Inferior parietal cortex (tissue), 1 donor: ENCODE results near the gene POLN.

ENCODE experiments used
- DNase-seq: peaks from one replicate; pipeline ENCODE4 v3.0.0-alpha.2; 2016; ENCODE audit errors: extremely low spot score

POLN gene

DNA sequence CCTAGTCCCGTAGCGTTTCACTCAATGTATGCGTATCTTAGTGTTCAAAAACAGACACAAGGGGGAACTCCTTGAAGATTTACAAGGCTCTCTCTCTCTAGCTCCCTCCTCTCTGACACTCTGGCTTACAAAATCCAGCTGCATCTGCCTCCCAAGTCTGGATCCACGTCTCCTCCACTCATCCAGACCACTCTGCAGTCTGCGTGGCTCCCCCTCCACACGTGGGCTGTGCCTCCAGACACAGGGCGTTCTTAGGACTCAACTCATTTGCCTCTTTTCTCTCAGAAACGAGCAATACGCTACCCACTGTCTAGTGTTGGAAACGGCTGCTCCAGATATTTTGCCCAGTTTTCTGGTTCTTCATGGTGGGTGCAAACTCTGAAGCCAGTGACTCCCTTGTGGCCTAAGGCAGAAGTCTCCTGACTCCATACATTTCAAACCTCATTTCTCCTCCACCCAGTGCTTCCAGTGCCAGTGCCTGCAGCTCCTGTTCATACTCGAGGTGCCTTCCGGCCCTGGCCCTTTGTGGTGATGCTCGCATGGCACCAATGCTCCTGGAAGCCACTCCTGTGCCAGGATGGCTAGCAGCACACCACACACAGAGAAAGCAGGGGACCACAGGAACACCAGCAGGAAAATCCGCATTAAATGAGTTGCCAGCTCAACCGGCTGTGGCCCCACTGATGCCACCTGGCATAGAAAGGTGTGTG is 158.7 kb downstream of the POLN start:
- no peak for DNase-seq

DNA sequence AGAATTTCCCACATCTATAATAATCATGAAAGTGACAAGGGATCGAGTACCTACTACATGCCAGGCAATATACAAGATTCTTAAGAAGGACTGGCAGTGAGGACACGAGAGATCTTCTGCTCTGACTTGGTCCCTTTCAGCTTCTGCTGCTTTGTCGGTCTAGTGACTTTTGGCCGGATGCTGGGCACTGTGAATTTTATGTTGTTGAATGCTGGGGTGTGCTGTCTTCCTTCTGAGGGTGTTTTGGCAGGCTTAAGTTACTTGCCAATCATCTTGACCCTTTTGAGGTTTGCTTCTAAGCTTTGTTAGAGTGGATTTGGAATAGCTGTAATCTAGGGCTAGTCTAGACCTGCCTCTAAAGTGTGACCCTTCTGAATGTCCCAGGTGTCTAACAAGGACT is 159.3 kb downstream of the POLN start:
- no peak for DNase-seq

DNA sequence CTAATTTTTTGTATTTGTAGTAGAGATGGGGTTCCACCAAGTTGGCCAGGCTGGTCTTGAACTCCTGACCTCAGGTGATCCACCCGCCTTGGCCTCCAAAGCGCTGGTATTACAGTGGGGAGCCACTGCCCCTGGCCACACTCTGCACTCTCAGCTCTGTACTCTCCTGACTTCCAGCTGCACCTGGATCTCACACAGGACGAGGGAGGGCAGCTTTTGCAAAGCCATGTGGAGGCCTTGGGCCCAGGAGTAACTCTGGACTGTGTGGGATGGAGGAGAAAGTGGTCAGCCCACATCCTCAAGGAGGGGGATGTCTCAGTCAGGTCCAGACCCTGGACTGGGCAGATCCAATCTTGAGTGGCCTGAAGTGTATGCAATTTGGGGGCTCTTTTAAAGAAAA is 159.8 kb downstream of the POLN start:
- DNase-seq = no peak

DNA sequence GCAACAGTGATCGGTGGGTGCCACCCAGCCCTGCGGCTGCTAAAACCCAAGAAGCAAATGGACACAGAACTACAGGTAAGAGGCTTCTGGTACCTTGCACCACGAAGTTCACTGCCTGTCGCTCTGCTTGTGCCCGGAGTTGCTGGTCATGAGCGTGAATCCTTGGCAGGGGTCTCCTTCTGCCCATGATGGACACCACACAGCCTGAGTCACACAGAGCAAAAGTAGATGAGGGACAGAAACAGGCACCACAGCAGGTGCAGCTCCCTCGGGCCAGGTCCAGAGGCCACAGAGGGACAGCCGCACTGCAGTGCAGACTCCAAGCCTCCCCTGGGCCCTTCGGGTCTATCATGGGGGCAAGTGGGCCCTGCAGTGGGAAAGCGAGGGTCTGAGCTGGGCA is 160.4 kb downstream of the POLN start:
- no peak for DNase-seq

DNA sequence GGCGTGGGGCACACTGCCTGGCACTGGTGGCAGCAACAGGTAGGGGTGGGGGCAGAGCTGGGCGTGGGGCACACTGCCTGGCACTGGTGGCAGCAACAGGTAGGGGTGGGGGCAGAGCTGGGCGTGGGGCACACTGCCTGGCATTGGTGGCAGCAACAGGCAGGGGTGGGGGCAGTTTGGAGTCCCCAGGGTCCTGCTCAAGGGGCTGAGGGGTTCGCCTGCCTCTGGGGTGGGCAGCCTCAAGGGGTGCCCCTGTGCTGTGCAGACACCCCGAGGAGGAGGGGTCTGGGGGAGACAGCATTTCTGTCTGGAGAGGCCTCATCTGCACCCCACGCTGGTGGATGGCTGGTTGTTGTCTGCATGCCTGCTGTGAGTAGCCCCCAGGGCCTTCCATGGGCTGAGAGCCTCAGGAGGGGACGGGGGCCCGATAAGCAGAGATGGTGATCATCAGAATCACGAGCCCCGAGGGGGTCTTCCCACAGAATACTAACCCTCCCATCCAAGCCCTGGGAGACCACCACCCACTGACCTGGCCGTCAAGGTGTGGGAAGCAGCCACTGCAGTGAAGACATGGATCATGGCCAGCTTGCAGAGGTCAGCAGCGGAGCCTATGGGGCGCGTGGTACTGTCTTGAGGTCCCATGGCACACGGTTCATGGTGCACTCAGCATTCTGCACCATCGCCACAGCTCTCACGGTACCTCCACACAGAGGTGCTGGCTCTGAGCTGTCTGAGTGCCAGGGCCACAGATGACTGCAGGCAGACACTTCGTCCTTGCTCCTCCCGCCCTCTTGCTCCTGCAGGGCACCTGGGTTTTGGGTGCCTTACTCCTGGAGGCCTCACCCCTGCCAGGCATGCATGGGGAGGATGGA is 161.3 kb downstream of the POLN start:
- DNase-seq = no peak

DNA sequence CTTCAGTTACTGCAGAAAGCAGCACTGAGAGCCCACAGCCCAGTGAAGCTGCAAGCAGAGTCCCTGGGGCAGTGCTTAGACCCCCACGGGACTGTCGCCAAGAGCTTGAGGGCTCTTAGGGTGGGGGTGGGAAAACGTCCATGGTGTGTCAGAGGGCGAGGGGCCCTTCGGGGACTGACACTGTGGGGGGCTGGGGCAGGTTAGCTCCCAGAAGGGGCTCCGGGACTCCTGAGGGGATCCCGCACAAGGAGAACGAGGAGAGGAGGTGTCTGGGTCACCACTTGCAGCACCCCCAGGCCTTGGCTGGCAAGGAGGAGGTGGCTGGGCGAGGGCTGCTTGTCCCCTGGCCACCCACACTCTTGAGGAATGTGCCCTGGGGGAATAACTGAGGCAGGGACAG is 162.0 kb downstream of the POLN start:
- no peak for DNase-seq

DNA sequence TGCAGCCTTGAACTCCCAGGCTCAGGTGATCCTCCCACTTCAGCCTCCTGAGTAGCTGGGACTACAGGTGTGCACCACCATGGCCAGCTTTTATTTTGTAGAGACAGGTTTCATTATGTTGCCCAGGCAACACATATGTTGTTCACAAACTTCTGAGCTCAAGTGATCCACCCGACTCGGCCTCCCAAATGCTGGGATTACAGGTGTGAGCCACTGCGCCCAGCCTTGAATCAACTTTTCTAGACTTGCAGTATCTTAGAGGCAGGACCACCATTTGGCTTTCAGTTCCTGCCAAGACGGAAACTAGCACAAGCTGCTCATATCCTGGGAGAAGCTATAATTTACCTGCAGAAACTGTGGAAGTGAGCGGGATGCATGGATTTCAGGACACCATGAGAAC is 162.9 kb downstream of the POLN start:
- DNase-seq = no peak

DNA sequence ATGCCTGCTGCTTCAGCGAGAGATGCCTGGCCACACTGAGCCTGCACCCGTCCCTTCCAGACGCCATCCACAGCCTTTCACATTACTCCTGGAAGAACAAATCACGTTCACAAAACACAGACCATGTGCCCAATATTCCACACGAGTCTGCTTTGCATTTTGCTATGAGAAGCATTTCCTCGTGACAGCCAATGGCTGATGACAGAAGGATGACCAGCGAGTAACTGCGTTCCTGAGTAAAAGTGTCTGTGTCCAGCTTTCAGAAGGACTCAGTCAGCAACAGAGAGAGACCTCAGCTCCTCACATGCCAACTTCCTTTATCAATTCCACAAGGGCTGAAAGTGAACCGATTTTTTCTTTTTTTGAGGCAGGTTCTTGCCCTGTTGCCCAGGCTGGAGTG is 163.3 kb downstream of the POLN start:
- no peak for DNase-seq

DNA sequence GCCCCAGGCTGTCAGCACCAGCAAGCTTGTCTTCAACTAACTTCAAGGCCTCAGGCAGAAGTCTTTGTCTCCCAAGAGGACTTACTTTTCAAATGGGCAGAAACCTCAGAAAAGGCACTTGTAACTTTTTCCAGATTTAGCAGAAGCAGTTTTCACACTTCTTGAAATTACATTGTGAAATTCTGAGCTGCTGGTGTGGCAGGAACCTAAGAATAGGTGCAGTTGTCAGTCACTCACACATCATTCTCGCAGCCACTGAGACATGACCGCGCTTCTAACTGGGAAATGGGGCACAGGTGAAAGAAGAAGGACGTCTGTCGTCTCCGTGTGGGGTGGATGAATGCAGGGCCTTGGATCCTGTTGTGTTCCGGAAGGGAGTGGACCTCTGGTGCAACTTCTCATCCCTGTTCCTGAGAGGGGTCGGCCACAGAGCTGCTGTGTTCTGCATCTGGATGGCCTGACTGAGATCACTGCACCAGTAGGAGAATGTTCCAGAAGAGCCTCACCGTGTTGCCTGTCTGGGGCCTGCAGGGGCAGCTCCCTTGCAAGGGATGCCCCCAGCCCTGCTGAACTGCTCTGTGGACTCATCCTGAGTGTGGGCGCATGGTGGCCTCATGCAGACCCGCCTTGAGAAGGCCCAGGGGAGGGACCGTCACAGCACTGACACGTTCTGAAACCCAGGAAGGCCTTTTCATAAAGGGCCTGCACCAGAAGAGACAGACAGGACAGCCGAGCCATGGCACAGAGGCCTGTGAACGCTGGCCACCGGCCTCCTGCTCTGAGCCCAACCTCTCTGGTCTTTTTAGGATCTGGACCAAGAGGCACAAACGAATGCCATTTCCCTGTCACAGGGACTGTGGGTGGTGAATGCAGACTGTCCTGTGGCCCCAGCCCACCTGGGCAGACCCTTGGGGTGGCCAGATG is 164.1 kb downstream of the POLN start:
- DNase-seq = no peak

DNA sequence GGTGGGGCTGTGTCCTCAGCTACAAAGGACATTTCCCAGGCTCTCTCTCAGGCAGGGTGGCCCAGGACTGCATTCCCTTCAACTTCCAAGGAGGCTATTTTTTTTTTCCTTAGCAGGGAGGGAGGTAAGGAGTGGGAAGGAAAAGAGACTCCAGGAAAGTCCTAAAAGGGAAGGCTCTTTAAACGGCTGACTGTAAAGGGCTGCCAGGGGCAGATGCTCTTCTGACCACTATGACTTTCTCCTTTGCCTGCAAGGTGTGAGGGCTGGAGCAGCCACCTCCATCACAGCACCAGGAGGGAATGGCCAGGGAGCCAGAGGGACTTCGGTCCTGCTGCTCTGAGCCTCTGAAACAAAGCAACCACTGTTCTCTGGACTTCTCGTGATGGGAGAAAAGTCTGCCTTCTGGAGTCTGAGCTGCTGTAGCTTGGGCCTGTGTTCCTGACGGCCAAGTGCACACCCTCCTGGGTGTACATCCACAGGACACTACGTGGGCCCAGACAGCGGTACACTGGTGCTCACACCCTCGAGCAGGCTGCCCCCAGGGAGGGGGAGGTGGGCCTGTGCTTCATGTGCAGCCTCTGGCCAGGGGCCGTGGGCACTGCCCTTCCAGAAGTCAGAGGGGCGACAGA is 164.9 kb downstream of the POLN start:
- no peak for DNase-seq

DNA sequence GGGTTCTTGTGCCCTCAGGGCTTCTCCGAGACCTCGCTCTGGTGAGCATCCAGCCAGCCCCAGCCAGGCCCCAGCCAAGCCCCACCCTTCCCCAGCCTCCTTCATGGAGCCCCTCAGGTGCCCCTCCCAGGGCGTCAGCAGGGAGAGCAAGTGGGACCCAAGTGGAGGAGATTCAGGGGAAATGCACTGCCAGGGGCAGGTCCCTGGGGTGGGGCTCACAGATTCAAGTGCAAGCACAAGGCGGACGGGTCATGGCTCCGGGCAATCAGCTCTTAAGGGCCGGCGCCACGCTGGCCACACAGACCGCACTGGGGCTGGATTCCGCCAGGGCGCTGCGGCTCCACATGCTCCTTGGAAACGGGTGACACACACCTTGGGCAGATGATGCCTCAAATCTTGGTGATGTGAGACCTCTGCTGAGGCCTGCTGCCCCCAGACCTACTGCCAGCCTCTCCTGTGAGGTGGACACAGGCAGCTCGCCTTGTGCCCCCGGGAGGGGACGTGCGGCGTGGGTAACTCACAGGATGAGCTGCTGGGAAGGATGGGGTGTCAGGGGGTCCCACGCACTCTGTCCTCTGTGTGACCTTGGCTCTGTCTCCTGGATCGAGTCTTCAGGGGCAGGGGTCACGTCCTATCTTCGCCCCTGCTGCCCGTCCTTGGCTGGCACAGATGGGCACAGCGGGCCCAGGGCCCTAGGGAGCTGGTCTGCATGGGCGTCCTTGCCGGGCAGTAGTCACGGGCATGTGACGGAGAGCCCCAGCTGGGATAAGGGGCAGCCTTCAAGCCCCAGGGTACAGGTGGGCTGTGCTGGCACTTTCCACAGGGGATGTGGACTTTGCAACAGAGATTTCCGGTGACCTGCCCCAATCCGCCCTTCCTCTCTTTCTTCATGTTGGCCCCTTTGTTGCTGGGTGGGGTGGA is 165.7 kb downstream of the POLN start:
- no peak for DNase-seq

DNA sequence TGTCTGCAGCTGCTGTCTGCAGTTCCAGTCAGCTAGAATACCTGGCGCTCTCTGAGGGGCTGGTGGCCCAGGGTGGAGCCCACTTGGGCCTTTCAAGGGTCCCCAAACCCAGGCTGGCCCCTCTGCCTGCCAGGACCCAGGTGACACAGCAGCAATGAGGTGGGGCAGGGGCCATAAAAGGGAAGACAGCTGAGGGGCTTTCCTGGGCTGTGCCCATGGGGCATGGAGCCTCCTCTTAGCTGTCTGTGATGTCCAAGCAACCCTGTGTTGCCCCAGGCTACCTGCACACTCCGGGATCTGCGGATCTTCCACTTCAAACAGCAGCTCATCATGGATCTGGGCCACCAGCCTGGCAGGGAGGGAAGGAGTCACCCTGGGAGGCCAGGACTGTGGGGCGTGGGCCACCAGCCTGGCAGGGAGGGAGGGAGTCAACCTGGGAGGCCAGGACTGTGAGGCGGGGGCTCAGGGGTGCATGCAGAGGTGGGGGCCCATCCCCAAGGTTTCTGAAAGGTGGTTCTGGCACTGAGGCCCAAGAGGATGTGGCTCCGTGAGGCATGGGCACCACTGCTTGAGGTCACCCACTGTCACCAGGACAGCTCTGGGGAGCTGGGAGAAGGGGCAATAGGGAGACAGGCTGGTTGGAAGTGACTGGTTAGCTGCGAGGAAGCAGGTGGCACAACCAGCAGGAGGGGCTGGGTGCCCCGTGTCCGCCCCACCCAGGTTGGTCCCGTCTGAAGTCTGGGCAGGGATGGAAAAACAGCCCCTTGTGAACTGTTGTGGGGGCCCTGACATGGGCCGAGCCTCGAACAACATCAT is 166.5 kb downstream of the POLN start:
- DNase-seq = no peak

DNA sequence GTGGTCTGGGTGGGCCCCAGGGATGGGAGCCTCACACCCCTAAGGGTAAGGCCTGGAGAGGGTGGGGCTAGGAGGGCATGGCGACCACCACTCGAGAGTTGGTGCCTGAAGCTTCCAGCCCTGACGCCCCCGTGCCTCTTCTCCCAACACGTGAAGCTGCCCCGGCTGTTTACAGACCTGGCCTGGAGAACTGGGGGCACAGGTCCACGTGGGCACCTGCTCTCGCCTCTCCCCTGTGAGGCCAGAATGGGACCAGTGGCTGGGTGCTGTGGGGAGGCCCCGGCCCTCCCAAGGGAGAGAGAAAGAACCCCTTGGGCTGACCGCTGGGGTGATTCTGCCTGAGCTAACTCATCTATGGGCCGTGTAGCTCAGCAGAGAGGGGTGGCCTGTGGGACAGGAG is 167.3 kb downstream of the POLN start:
- DNase-seq = no peak

DNA sequence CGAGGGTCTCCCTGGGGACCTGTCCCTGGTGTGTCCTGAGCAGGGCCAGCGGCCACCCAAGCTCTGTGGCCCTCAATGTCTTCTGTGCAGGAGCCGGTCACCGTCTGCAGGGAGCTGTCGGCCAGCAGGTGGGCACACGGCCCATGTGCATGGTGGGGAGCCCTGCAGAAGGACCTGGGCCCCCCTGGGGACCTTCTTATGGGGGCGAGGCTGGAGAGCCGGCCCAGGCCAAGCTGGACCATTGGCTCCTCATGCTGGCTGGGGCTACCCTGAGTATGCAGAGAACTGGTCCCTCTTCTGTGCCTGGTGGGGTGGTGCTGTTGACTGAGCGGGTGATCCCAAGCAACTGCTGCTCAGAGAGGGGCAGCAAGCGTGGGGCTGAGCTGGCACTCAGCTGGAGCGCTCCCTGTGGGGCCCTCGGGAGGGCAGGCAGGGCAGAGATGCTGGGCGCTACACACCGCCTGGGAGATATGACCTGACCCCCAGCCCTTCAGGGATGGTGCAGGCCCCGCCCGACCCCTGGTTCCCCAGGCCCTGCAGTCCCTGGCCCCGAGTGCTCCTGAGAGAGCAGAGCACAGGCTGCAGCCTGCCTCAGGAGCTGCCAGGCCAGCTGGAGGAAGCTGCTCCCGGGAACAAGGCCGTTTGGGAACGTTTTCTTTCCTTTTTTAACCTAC is 168.0 kb downstream of the POLN start:
- no peak for DNase-seq

DNA sequence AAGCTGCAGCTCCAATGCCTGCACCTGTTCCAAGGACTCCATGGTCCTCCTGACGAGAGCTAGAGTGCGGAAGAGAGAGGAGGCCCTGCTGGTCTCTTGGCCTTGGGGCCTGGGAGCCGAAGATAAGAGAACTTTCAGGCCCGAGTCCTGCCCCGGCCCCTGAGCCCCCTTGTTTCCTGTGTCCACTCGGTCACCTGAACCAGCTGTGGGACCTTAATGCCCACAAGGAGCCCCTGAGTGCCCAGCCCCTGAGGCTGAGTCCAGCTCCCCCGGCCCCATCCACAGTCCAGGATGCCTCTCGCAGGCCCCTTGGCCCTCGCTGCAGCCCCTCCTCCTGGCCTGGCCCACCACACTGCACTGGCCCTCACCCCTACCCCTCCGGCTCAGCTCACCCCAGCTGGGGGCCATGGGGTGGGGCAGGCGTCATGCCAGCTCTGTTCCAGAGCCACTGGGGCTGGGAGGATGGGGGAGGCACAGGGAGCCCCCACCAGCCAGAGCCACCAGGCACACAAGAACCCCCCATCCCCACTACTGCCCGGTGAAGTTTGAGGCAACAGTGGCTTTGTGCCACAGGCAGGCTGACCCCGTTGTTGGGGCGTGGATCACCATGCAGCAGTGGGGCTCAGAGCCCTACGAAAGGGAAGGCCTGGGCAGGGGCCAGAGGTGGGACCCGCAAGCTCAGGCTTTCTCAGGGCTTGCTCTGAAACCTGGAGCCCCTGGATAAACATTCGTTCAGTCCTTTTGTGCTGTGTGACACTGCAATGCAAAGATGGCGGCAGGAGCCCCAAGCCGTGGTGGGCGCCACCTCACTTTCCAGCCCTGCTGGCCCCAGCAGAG is 168.7 kb downstream of the POLN start:
- no peak for DNase-seq

DNA sequence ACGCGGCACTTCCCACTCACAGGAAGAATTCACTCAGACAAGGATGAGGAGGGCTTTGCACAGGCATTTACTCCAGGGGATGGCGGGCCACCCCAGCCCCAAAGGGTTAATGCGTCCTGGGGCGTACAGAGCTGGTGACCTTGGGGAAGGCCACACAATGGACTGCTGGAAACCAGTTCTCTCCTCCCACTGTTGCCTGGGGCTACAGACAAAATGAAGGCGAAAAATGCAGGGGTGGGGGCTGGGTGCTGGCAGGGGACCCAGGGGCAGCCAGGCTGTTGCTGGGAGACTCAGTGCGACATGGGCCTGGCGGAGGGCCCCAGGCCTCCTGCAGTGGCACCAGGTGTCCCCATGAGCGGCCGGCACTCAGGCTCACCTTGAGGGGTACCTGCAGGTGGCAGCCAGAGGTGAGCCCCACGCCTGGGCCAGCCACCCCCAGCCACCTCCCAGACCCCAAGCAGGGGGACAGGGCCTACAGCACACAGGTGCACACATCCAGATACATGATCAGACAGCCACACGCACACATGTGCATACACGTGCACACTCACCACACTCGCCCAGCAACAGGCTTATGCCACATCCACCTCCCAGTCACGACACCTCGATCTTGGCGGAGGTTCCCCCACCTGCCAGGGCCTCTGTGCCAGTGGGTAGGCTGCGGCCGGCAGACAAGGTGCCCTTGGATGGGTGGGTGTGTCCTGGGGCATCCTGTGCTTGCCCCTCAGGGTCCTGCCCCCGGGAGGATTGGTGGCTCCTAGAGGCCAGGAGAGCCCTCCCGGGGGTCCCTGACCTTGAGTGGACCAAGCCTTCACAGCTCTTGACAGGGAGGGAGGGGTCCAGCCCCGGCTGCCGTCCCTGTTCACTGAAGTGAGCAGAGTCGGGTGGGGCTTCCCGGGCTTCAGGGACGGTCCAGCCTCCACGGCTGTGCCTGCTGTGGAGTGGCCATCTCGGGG is 169.7 kb downstream of the POLN start:
- no peak for DNase-seq

DNA sequence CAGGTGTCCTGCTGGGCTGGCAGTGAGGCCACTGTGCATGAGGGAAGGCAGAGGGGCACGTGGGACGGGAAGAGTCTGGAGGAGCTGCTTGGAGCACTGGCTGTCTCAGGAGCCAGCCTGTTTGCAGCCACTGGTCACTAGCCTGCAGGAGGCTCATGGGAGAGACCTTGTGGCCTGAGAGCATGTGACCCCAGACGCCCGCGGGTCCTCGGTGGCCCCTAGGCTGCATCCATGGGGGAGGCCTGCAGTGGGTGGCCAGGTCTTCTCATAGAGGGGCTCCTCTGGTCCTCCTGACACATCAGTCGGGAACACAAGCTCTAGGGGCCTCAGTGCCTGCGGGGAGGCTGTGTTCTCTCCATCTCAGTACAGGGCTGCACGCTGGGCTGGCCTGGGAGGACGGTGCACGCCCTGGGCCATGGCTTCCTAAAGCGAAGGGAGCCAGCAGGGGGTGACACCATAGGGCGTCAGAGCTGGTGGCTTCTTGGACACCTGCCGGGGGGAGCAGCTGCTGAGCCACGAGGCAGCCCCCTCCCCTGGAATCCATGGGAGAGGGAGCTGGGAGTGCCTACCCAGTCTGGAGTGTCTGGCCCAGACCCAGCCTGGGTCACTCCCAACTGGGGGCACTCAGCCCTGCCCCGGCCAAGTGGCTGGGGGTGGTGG is 170.5 kb downstream of the POLN start:
- DNase-seq = no peak
